Duodenal mucosa (tissue), 2 donors: ENCODE results near the gene FTCDNL1.

ENCODE experiments used
- H3K27ac ChIP-seq: one replicate; pipeline ENCODE4 v1.7.0; 2013; ENCODE audit warnings: low read depth, low read length
- H3K27me3 ChIP-seq, 2 donors: one replicate each; pipeline ENCODE4 v1.7.0; 2013; ENCODE audit warnings: low read length in 2 of 2, control low read depth in 1 of 2; ENCODE audit not compliant: insufficient read depth in 2 of 2, control insufficient read depth in 1 of 2
- H3K36me3 ChIP-seq, 2 donors: one replicate each; pipeline ENCODE4 v1.7.0; 2013; ENCODE audit warnings: low read length in 2 of 2, control low read depth in 1 of 2; ENCODE audit not compliant: insufficient read depth in 2 of 2, control insufficient read depth in 1 of 2
- H3K4me1 ChIP-seq, 2 donors: one replicate each; pipeline ENCODE4 v1.7.0; 2013; ENCODE audit warnings: low read length in 2 of 2, control low read depth in 1 of 2; ENCODE audit not compliant: insufficient read depth in 2 of 2, control insufficient read depth in 1 of 2
- H3K4me3 ChIP-seq, 2 donors: one replicate each; pipeline ENCODE4 v1.7.0; 2013; ENCODE audit warnings: low read length in 2 of 2, low read depth in 1 of 2
- H3K9ac ChIP-seq, 2 donors: one replicate each; pipeline ENCODE4 v1.7.0; 2013; ENCODE audit warnings: low read length in 2 of 2, low read depth in 1 of 2
- H3K9me3 ChIP-seq, 2 donors: one replicate each; pipeline ENCODE4 v1.7.0; 2013; ENCODE audit warnings: low read length in 2 of 2, control low read depth in 1 of 2; ENCODE audit not compliant: control insufficient read depth in 1 of 2

FTCDNL1 gene

DNA sequence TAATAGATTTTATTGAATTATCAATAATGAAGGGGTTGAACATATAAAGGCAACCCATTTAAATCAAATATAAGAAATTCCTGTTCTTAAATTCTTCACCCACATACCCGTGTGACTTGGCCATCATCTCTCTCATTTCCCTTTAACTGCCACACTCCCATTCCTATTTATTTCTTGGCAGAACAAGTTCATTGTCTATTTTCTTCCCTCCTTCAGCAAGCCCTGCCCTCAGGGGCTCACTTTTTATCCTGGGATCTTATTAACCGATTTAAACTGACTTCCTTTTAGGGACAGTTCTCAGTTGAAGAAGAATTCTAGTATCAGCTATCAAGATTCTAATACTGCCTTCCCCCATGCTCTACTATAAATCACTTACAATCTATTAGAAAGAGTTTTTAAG lies 123.2 kb downstream of the FTCDNL1 start:
- no peak overlapping the region for H3K9ac ChIP-seq
- H3K9me3 ChIP-seq = no peaks in the 10 kb centered on the region
- H3K27ac ChIP-seq = no peak overlapping the region
- no peaks in the 10 kb centered on the region for H3K27me3 ChIP-seq
- no peak overlapping the region for H3K4me3 ChIP-seq
- no peaks in the 10 kb centered on the region for H3K4me1 ChIP-seq
- H3K36me3 ChIP-seq = no peaks in the 10 kb centered on the region

DNA sequence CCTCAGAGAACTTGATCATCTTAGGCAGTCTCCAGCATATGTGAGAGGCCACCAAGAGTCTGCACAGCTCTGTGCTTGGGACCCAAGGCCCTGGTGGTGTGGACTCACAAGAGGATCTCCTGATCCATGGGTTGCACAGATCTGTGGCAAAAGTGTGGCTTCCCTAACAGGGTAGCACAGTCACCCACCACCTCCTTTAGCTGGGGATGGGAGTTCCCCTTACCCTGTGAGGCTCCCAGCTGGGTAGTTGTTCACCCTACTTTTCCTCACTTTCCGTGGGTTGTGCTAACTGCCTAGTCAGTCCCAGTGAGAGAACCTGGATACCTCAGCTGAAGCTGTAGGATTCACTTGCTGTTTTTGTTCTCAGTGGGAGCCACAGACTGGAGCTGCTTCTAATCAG lies 123.7 kb downstream of the FTCDNL1 start:
- no peaks in the 10 kb centered on the region for H3K4me1 ChIP-seq
- no peaks in the 10 kb centered on the region for H3K27me3 ChIP-seq
- H3K9ac ChIP-seq = no peak overlapping the region
- no peak overlapping the region for H3K4me3 ChIP-seq
- no peaks in the 10 kb centered on the region for H3K9me3 ChIP-seq
- H3K36me3 ChIP-seq = no peaks in the 10 kb centered on the region
- no peak overlapping the region for H3K27ac ChIP-seq

DNA sequence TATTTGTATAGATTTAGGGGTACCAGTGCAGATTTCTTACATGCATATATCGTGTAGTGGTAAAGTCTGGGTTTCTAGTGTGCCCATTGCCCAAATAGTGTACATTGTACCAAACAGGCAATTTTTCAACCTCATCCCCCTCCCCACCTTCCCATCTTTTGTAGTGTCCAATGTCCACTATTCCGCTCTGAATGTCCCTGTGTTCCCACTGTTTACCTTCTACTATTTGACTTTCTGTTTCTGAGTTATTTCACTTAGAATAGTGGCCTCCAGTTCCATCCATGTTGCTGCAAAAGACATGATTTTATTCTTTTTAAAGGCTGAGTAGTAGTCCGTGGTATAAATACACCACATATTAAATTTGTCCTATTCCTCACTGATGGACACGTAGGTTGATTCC lies 132.9 kb downstream of the FTCDNL1 start:
- H3K9me3 ChIP-seq = no peaks in the 10 kb centered on the region
- no peak overlapping the region for H3K9ac ChIP-seq
- H3K27ac ChIP-seq = no peak overlapping the region
- H3K27me3 ChIP-seq = no peaks in the 10 kb centered on the region
- H3K4me1 ChIP-seq = no peaks in the 10 kb centered on the region
- no peaks in the 10 kb centered on the region for H3K36me3 ChIP-seq
- H3K4me3 ChIP-seq = no peak overlapping the region

DNA sequence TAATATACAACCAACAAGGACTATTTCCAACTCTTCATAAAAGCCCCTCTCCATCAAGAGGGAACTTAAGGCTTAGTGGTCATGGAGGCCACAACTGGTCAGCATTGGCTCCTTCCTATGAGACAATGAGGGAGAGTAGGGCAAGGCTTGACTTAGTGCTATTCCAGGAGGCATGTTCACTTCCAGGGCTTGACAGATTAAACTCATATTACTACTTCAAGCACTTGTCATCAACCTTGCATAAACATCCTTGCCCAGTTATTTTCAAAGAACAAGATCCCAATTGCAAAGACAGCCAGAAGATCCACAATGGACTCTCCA lies 133.4 kb downstream of the FTCDNL1 start:
- no peaks in the 10 kb centered on the region for H3K4me1 ChIP-seq
- H3K27me3 ChIP-seq = no peaks in the 10 kb centered on the region
- H3K36me3 ChIP-seq = no peaks in the 10 kb centered on the region
- no peak overlapping the region for H3K27ac ChIP-seq
- H3K9me3 ChIP-seq = no peaks in the 10 kb centered on the region
- H3K4me3 ChIP-seq = no peak overlapping the region
- H3K9ac ChIP-seq = no peak overlapping the region

DNA sequence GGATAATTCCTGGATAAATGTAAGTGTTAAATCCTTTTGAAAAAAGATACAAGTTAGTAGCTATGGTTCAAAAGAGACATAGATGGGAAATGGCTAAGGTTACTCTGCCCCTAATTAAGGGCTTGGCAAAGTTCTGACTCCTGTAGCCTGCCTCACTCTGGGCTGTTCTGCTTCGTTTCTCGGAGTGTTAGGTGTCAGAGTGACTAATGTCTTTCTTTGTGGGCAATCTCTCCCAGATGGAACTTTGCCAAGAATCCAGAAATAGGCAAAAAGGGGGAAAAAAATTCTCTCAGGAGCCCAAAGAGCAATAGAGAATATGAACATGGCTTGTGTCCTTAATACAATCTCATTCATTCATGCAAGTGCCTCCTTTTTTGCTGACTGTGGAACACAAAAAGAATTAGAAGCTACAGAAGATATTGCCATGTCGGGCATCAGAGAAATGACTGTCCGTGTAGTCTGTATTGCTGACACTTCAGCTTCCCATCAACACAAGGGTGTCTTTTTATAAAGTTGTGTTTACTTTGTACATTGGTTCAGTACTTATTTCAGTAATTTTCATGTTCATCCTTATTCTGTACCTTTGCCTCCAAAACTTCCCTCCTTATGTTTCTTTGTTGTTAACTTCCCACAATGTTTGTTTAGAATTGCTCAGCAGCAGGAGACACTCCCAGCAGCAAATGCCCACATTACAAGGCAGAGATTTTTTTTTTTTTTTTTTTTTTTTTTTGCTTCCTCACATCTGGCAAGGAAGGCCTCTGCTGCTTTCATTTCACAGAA lies 134.0 kb downstream of the FTCDNL1 start:
- Histone ChIP-seq H3K4me3 (no peak overlapping the region), H3K27ac (no peak overlapping the region), H3K9ac (no peak overlapping the region), H3K4me1 (no peaks in the 10 kb centered on the region), H3K27me3 (no peaks in the 10 kb centered on the region), H3K36me3 (no peaks in the 10 kb centered on the region), H3K9me3 (no peaks in the 10 kb centered on the region)

DNA sequence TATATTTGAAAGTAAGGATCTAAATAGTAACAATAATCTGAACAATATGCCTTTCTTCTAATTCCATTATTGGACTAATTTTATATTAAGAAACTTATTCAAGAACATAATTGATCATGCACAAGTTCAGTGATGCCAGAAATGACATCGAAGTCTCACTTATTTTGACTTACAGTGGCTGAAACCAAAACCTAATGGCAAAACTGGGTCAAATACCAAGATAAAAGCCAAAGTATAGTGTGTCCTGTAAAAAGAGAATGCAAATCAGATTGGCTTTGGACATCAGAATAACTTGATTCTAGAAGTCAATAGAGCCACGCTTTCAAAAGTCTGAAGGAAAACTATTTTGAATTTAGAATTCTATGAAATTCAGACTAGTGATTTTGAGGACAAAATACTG lies 137.2 kb downstream of the FTCDNL1 start:
- Histone ChIP-seq H3K27me3 (no peaks in the 10 kb centered on the region), H3K9me3 (peaks cover 0 to 3% of the 10 kb centered on the region in 2 donors), H3K27ac (no peak overlapping the region), H3K36me3 (no peaks in the 10 kb centered on the region), H3K4me3 (no peak overlapping the region), H3K4me1 (no peaks in the 10 kb centered on the region), H3K9ac (no peak overlapping the region)

DNA sequence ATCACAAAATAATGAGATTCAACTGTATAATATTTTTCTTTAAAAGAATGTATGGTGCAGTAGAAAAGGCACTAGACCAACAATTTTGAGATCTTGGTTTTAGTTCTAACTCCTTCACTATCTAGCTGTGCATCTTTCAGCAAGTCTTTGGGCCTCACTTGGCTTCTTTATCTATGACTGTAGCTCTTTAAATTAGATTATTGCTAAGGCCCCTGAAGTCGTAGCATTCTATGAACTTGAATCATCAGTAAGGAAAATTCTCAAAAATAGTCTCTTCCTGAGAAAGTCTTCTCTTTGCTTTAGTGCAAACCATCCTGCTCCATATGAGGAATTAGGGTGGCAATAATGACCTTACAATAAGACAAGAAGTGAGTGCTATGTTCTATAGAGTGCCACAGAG lies 140.4 kb downstream of the FTCDNL1 start:
- Histone ChIP-seq H3K36me3 (no peaks in the 10 kb centered on the region), H3K9ac (no peak overlapping the region), H3K4me3 (no peak overlapping the region), H3K4me1 (no peaks in the 10 kb centered on the region), H3K9me3 (peaks cover 0 to 3% of the 10 kb centered on the region in 2 donors), H3K27me3 (no peaks in the 10 kb centered on the region), H3K27ac (no peak overlapping the region)
